Panc1 (cell line): ENCODE data around the gene MACROD2.

Source experiments
- POLR2AphosphoS5 ChIP-seq: IDR thresholded peaks from 2 replicates; pipeline ENCODE4 v1.6.1; 2012; ENCODE audit warnings: mild to moderate bottlenecking, low read depth, low read length, moderate library complexity
- TCF7L2 ChIP-seq: IDR thresholded peaks from 2 replicates; pipeline ENCODE4 v1.6.1; 2011; ENCODE audit warnings: mild to moderate bottlenecking, low read depth, low read length, inconsistent platforms
- TF ChIP-seq, protein P1 (sequence below): fragments of 450-650 bp; IDR thresholded peaks from 2 replicates; pipeline ENCODE4 v1.5.1; 2017; ENCODE audit warnings: mild to moderate bottlenecking
- TF ChIP-seq, protein P2 (sequence below), 2 experiments: IDR thresholded peaks; 2 replicates each; pipeline ENCODE4 v1.6.1; 2011 to 2012; ENCODE audit warnings: low read depth in 2 of 2, control low read depth in 1 of 2, low read length in 1 of 2, mild to moderate bottlenecking in 1 of 2, moderate library complexity in 1 of 2; ENCODE audit not compliant: insufficient read depth in 1 of 2

- TF ChIP-seq, protein P1, sequence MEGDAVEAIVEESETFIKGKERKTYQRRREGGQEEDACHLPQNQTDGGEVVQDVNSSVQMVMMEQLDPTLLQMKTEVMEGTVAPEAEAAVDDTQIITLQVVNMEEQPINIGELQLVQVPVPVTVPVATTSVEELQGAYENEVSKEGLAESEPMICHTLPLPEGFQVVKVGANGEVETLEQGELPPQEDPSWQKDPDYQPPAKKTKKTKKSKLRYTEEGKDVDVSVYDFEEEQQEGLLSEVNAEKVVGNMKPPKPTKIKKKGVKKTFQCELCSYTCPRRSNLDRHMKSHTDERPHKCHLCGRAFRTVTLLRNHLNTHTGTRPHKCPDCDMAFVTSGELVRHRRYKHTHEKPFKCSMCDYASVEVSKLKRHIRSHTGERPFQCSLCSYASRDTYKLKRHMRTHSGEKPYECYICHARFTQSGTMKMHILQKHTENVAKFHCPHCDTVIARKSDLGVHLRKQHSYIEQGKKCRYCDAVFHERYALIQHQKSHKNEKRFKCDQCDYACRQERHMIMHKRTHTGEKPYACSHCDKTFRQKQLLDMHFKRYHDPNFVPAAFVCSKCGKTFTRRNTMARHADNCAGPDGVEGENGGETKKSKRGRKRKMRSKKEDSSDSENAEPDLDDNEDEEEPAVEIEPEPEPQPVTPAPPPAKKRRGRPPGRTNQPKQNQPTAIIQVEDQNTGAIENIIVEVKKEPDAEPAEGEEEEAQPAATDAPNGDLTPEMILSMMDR = no peak
- TF ChIP-seq TCF7L2 (no peak), POLR2AphosphoS5 (no peak)
- TF ChIP-seq, protein P2, sequence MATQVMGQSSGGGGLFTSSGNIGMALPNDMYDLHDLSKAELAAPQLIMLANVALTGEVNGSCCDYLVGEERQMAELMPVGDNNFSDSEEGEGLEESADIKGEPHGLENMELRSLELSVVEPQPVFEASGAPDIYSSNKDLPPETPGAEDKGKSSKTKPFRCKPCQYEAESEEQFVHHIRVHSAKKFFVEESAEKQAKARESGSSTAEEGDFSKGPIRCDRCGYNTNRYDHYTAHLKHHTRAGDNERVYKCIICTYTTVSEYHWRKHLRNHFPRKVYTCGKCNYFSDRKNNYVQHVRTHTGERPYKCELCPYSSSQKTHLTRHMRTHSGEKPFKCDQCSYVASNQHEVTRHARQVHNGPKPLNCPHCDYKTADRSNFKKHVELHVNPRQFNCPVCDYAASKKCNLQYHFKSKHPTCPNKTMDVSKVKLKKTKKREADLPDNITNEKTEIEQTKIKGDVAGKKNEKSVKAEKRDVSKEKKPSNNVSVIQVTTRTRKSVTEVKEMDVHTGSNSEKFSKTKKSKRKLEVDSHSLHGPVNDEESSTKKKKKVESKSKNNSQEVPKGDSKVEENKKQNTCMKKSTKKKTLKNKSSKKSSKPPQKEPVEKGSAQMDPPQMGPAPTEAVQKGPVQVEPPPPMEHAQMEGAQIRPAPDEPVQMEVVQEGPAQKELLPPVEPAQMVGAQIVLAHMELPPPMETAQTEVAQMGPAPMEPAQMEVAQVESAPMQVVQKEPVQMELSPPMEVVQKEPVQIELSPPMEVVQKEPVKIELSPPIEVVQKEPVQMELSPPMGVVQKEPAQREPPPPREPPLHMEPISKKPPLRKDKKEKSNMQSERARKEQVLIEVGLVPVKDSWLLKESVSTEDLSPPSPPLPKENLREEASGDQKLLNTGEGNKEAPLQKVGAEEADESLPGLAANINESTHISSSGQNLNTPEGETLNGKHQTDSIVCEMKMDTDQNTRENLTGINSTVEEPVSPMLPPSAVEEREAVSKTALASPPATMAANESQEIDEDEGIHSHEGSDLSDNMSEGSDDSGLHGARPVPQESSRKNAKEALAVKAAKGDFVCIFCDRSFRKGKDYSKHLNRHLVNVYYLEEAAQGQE (IDR thresholded peaks at IDR 0.05; ENCODE audit: insufficient read depth in 1 of 2, low read depth in 2 of 2, low read length in 1 of 2) = no peak
These were observed 1460.0 kb downstream of the MACROD2 start for GRCh38 chr20:15455279-15455678.
